GM11168 (cell line): Measurements from ENCODE around the gene RAB17.

ENCODE experiments used
- in situ Hi-C: fragments of 300-500 bp; cut with MboI; formaldehyde crosslinking; loops from one replicate; pipeline ENCODE4 v1.12.0; 2022; ENCODE audit warnings: low sequenced_read_pairs; ENCODE audit not compliant: unreplicated experiment

RAB17 gene

DNA sequence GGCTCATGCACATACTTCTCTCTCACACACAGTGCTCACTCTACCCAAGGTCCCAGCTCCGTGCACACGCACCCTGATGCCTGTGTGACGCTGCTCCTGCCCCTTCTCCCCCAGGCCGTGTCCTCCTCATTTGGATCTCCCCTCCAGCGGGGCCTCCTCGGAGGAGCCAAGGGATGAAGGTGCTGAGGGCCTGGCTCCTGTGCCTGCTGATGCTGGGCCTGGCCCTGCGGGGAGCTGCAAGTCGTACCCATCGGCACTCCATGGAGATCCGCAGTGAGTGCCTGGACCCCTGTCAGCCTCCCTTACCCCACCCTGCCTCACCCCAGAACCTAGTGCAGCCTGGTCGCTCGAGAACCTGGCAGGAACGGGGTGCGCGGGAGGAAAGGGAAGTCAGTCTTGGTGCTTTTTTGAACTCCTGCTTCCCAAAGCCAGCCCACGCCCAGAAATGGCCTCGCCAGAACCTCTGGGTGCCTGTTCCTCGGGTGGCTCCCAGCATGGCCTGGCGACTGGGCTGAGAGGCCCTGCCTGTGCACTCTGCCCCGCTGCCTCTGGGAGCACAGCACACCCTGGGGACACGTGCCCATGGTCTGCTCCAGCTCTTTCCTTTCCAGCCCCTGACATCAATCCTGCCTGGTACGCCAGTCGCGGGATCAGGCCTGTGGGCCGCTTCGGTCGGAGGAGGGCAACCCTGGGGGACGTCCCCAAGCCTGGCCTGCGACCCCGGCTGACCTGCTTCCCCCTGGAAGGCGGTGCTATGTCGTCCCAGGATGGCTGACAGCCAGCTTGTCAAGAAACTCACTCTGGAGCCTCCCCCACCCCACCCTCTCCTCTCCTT lies 23.9 kb downstream of the RAB17 start, which contains the start of gene PRLH:
TSS of gene PRLH (plus strand) at position 174 of the 835 bp plus-strand sequence. CDS start at position 174, 0 bp downstream.
- in situ Hi-C loops = no loop called here

- in situ Hi-C loops = no loop called here
Observed at GRCh38 chr2:237565974-237566373, 24.6 kb downstream of the RAB17 start.

GRCh38 chr2:237564526-237565131 lies 25.9 kb downstream of the RAB17 start:
- in situ Hi-C loops = no loop called here

DNA sequence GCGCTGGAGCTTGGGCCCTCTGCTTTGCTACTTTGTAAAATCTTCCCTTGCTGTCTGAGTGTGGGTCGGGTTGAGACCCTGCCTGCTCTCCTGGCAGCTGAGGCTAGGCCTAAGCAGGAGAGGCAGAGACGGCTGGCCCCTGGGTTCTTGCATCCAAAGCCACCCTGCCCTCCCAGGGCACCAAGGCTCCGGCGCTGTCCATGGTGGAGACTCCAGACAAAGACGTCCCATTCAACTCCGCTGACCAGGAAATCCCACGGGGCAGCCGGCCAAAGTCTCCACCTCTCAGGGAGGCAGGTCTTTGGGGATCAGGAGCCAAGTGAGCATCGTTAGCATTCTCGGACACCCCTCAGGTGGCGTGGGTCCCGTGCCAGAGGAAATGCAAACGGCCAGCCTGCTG lies 26.7 kb downstream of the RAB17 start:
- in situ Hi-C loops = no loop called here

DNA sequence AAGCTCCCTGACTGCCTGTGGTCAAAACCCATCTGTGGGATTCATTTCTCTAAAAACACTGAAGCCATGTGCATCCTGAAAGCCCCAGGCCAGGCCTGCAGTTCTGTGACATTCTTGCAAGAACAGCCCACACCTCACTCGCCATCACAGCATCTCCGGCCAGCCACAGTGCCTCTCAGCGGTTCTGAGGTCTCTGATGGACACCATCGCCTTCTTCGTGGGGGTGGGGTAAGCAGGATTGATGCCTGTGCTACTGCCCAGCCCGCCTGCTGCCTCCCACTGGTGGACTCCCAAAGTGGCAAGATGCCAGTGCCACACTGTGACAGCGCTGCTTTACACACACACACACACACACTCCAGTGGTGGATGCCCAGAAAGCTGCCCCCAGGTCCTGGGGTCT lies 29.3 kb downstream of the RAB17 start:
- in situ Hi-C loops = no loop called here

- in situ Hi-C loops = no loop called here
Observed at GRCh38 chr2:237558961-237559641, 31.4 kb downstream of the RAB17 start.

GRCh38 chr2:237557633-237558015 lies 32.9 kb downstream of the RAB17 start:
- in situ Hi-C loops = no loop called here

- in situ Hi-C loops = no loop called here
Observed at GRCh38 chr2:237556773-237557632, 33.5 kb downstream of the RAB17 start.

- in situ Hi-C loops = no loop called here
Observed at GRCh38 chr2:237555560-237555959, 35.0 kb downstream of the RAB17 start.

- in situ Hi-C loops = no loop called here
Observed at GRCh38 chr2:237553948-237554347, 36.6 kb downstream of the RAB17 start.

GRCh38 chr2:237552908-237553307 lies 37.6 kb downstream of the RAB17 start:
- in situ Hi-C loops = no loop called here

DNA sequence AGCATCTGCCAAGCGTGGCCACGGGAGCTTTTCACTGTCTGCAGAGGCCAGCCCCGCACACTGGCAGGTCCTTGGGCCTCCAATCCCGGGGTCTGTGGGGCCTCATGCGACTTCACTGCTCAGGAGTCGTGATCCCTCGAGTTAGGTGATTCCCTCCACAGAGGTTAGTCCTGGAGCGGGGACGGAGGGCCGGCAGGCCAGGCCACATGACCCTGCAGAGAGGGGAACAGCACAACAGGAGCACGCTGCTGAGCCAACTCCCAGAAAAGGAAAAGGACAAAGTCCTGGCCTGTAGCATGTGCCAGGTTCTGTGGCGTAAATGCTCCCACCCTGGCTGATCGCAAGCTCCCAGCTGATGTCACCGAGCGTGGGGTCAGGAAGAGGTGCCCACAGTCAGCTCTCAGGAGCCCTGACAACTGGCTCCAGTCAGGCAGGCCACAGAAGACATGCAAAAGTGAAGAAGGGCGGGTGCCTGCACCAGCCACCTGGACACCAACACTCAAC lies 39.4 kb downstream of the RAB17 start:
- in situ Hi-C loops = no loop called here

- in situ Hi-C loops = no loop called here
Observed at GRCh38 chr2:237549643-237550415, 40.7 kb downstream of the RAB17 start.

- in situ Hi-C loops = no loop called here
Observed at GRCh38 chr2:237549216-237549615, 41.3 kb downstream of the RAB17 start.

DNA sequence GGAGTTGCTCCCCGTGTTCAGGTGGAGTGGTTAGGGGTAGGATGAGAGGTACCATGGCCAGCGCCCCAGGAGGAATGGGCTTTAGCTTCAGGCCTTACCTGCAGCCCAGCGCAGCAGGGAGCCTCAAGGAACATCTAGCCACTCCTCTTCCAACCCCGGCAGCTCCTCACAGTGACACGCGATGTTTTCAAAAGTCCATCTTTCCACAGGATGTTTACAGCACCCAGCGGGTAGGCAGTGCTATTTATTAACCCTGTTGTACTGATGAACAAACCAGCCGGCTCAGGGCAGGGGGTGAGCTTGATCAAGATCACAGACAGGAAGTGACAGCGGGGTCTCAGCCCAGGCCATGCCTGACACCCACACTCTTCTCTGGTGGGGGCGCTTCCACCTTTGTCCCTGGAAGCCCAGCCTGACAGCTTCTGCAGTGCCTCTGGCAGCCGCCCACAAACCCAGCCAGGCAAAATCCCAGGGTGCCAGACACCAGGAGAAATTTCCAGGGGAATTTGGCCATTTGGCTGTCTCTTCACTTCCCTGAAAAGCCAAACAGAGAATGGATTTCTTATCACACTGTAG lies 42.6 kb downstream of the RAB17 start:
- in situ Hi-C loops = no loop called here

GRCh38 chr2:237546876-237547395 lies 43.6 kb downstream of the RAB17 start:
- in situ Hi-C loops = no loop called here

DNA sequence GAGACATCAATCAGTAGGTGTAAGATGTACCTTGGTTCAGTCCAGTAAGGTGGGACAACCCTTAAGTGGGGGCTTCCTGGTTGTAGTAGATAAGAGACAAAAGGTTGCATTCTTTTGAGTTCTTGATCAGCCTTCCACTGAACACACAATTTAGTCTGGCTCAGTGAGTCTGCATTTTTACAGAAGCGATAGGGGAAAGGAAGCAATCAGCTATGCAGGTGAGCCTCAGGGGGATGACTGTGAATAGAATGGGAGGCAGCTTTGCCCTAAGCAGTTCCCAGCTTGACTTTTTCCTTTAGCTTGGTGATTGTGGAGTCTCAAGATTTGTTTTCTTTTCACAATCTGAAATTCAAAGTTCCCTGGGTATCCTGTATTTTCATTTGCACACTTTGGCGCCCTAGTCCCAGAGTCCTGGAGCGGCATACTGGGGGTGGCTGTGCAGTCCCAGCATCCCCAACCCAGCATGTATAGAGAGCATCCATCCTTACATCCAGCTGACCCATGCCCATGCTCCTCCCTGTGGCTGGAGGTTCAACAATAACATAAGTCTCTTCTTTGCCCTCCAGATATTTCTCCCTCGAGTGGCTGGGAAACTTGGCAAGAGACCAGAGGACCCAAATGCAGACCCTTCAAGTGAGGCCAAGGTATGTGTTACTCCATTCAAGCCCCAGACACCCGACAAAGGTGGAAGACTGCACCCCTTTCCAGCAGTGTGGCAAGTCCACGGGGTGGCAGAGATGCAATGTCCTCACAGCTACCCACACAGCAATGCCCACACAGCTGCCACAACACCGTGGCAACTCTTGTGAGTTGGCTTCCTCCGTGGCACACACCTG lies 44.3 kb downstream of the RAB17 start:
- in situ Hi-C loops = no loop called here
